ENCODE measurements around the gene CCDC40.

DNA sequence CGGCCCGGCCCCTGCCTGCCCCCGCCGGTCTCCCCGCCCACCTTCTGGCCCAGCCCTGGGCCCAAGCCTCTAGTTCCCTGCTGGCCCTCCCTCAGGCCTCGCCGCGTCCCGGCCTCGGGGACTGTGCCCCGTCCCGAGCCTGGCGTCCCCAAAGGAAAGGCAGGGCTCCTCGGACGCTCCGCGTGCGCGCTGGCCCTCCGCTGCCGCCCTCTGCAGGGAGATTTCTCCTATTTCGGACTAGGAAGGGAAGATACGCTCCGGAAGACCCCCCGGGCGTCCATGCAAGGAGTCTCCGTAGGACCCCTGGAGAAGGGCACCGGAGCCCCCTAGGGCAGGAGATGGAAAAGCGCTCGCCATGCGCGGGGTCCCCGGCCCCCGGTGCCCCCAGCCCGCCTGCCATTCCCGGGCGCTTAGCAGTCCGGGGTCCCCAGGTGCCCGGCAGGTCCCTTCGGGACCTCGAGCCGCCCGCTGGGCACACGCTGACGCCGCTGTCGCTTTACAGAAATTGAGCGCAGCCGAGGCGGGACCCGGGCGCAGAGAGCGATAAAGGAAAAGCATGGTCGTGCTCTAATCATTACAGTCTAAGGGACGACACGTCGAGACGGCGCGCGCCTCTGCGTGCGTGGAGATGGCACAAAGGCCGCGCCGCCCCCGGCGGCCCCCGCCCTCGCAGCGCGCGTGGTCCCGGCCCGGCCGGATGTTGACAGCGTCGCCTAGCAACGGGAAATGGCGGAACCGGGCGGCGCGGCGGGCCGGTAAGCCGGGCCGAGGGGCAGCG lies at the start of gene CCDC40:
- no peak for TF ChIP-seq EP300 (IDR thresholded peaks at IDR 0.05)
- TF ChIP-seq, protein P1, sequence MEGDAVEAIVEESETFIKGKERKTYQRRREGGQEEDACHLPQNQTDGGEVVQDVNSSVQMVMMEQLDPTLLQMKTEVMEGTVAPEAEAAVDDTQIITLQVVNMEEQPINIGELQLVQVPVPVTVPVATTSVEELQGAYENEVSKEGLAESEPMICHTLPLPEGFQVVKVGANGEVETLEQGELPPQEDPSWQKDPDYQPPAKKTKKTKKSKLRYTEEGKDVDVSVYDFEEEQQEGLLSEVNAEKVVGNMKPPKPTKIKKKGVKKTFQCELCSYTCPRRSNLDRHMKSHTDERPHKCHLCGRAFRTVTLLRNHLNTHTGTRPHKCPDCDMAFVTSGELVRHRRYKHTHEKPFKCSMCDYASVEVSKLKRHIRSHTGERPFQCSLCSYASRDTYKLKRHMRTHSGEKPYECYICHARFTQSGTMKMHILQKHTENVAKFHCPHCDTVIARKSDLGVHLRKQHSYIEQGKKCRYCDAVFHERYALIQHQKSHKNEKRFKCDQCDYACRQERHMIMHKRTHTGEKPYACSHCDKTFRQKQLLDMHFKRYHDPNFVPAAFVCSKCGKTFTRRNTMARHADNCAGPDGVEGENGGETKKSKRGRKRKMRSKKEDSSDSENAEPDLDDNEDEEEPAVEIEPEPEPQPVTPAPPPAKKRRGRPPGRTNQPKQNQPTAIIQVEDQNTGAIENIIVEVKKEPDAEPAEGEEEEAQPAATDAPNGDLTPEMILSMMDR (IDR thresholded peaks at IDR 0.05), result no peak
- TF ChIP-seq POLR2AphosphoS5 (IDR thresholded peaks at IDR 0.05), result peak; percentile 24 to 78 (median 75)
- no peak for TF ChIP-seq POLR2A (IDR thresholded peaks at IDR 0.05)

Data from stomach (tissue), 4 donors.